Liver (tissue), 9 donors: ENCODE measurements around the gene RBP4. TPM values are rescaled to one million over a fixed set of nuclear protein-coding genes. Genes with fewer than 3 reads are reported as not detected.
"Not testable (repeated sequence)": the region's sequence is repeated elsewhere in the genome, so short reads cannot be mapped to it uniquely, and the experiment has no call there.

Experiments
- DNase-seq: peaks from one replicate; pipeline ENCODE4 v3.0.0-alpha.2; 2017; ENCODE audit warnings: low spot score
- H3K27ac ChIP-seq, 2 donors: one replicate each; pipeline ENCODE4 v1.7.0; 2013; ENCODE audit warnings: inconsistent platforms in 2 of 2, low read length in 2 of 2, control low read depth in 1 of 2, low read depth in 1 of 2, mild to moderate bottlenecking in 1 of 2
- H3K27me3 ChIP-seq, 4 donors: one replicate each; pipeline versions ENCODE4 v1.6.1 to v1.7.0; 2013; ENCODE audit warnings: low read length in 3 of 4, inconsistent platforms in 1 of 4, mild to moderate bottlenecking in 1 of 4, moderate library complexity in 1 of 4; ENCODE audit not compliant: control insufficient read depth in 4 of 4, insufficient read depth in 4 of 4
- H3K36me3 ChIP-seq, 4 donors: one replicate each; pipeline versions ENCODE4 v1.6.1 to v1.7.0; 2013; ENCODE audit warnings: low read length in 3 of 4, mild to moderate bottlenecking in 3 of 4, low read depth in 1 of 4, moderate library complexity in 1 of 4; ENCODE audit not compliant: control insufficient read depth in 4 of 4, insufficient read depth in 3 of 4
- H3K4me1 ChIP-seq, 4 donors: one replicate each; pipeline versions ENCODE4 v1.6.1 to v1.7.0; 2013; ENCODE audit warnings: low read length in 3 of 4, mild to moderate bottlenecking in 3 of 4, moderate library complexity in 1 of 4; ENCODE audit not compliant: control insufficient read depth in 4 of 4, insufficient read depth in 4 of 4
- H3K4me3 ChIP-seq, 3 donors: one replicate each; pipeline versions ENCODE4 v1.6.1 to v1.7.0; 2013; ENCODE audit warnings: low read length in 3 of 3, control low read depth in 1 of 3, low read depth in 1 of 3, mild to moderate bottlenecking in 1 of 3
- H3K9ac ChIP-seq, 2 donors: one replicate each; pipeline ENCODE4 v1.7.0; 2013; ENCODE audit warnings: low read length in 2 of 2, mild to moderate bottlenecking in 2 of 2, moderate library complexity in 2 of 2, control low read depth in 1 of 2, low read depth in 1 of 2
- H3K9me3 ChIP-seq, 4 donors: one replicate each; pipeline versions ENCODE4 v1.6.1 to v1.7.0; 2013; ENCODE audit warnings: low read length in 3 of 4; ENCODE audit not compliant: control insufficient read depth in 4 of 4
- GABPA ChIP-seq, 2 donors: IDR thresholded peaks in 1 of 2; conservative IDR thresholded peaks in 1 of 2; 2 replicates each; pipeline ENCODE4 v1.6.1; 2016; ENCODE audit warnings: antibody characterized with exemption in 2 of 2, mild to moderate bottlenecking in 1 of 2, moderate library complexity in 1 of 2
- HNF4G ChIP-seq: IDR thresholded peaks from 2 replicates; pipeline ENCODE4 v1.6.1; 2016; ENCODE audit warnings: antibody characterized with exemption
- JUND ChIP-seq, 2 donors: IDR thresholded peaks; 2 replicates each; pipeline ENCODE4 v1.6.1; 2016; ENCODE audit warnings: antibody characterized with exemption in 2 of 2
- MAX ChIP-seq: IDR thresholded peaks from 2 replicates; pipeline ENCODE4 v1.6.1; 2016; ENCODE audit warnings: antibody characterized with exemption
- NR2F2 ChIP-seq: IDR thresholded peaks from 2 replicates; pipeline ENCODE4 v1.6.1; 2016; ENCODE audit warnings: antibody characterized with exemption
- REST ChIP-seq: IDR thresholded peaks from 2 replicates; pipeline ENCODE4 v1.6.1; 2016; ENCODE audit warnings: antibody characterized with exemption, mild to moderate bottlenecking
- RXRA ChIP-seq, 2 donors: IDR thresholded peaks; 2 replicates each; pipeline ENCODE4 v1.6.1; 2017 to 2018; ENCODE audit warnings: antibody characterized with exemption in 2 of 2, mild to moderate bottlenecking in 1 of 2
- TAF1 ChIP-seq: conservative IDR thresholded peaks from 2 replicates; pipeline ENCODE4 v1.6.1; 2016; ENCODE audit warnings: antibody characterized with exemption, mild to moderate bottlenecking
- YY1 ChIP-seq: IDR thresholded peaks from 2 replicates; pipeline ENCODE4 v1.6.1; 2016; ENCODE audit warnings: antibody characterized with exemption, mild to moderate bottlenecking
- WGBS: extraction: QIAGEN DNeasy Blood & Tissue Kit; methylation state at CpG from one replicate; pipeline ENCODE4 v1.1.7; 2013; 5-methylcytosine and 5-hydroxymethylcytosine counted together
- polyA plus RNA-seq, 2 donors: library from polyadenylated mRNA; stranded (reverse) in 1 of 2; unstranded in 1 of 2; fragments of 200-250 nt in 1 of 2; fragments of >200 nt in 1 of 2; fragmentation: Nextera tagmentation in 1 of 2; extraction: Ambion mirVana in 1 of 2; gene quantifications; one replicate each; pipeline versions ENCODE4 v1.2.1 to v1.2.3, GENCODE V29; 2013 to 2015
- total RNA-seq, 2 donors: library from RNA; depleted of rRNA; stranded (reverse); fragments of >200 nt; gene quantifications; one replicate each; pipeline ENCODE4 v1.2.3, GENCODE V29; 2014
- donor health status: healthy.
- donor health status: healthy.
- donor health status: healthy.
- donor health status: healthy.
- donor health status: healthy.

RBP4 gene
- total and polyA plus RNA-seq, 4 donors: 1,174 to 10,329 (median 3,953) TPM

DNA sequence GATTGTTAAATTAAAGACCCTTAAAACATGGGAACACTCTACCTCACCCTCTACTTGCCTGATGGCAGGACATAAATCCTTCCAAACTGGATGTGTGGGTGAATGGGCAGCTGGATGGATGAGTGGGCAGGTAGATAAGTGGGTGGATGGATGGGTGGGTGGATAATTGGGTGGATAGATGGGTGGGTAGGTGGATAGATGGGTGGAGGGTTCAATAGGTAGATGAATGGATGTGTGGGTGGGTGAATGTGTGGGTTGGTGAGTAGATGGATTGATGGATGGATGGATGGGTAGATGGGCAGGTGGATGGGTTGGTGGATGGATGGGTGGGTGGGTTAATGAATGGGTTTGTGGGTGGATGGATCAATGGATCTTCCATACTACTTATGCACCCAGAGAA lies 53.5 kb downstream of the RBP4 start (continued):
- TF ChIP-seq REST (no peak), YY1 (no peak), TAF1 (no peak), HNF4G (no peak), MAX (no peak), JUND (IDR thresholded peaks at IDR 0.05) (no peak), GABPA (IDR thresholded peaks at IDR 0.05 in 1 of 2, conservative IDR thresholded peaks at IDR 0.05 in 1 of 2) (no peak)

- H3K9me3 ChIP-seq, H3K9ac ChIP-seq, H3K4me1 ChIP-seq, H3K36me3 ChIP-seq, H3K27me3 ChIP-seq, H3K4me3 ChIP-seq, DNase-seq, H3K27ac ChIP-seq: not testable (repeated sequence)
- WGBS: 90% methylated on average over 8 of the region's 8 CpGs
These were observed 54.0 kb downstream of the RBP4 start for GRCh38 chr10:93546995-93547394.

- H3K4me1 ChIP-seq: peaks cover 3 to 6% (median 6%) of the 10 kb centered on the region in 4 donors
- H3K9me3 ChIP-seq: no peaks in the 10 kb centered on the region
- H3K27me3 ChIP-seq: no peaks in the 10 kb centered on the region
- DNase-seq: no peak
- H3K4me3 ChIP-seq: peak overlapping the region in 2 of 3 donors; percentile 3 to 6
- 12% methylated on average over 10 of the region's 10 CpGs for WGBS
- no peak overlapping the region for H3K27ac ChIP-seq
- no peak for TF ChIP-seq NR2F2
- peak; percentile 72 to 79 for TF ChIP-seq RXRA (IDR thresholded peaks at IDR 0.05)
- no peaks in the 10 kb centered on the region for H3K36me3 ChIP-seq
- H3K9ac ChIP-seq: peak overlapping the region in 1 of 2 donors; percentile 31
These were observed 58.7 kb downstream of the RBP4 start for GRCh38 chr10:93542358-93542791.

Other genes with a start within 250 kb of the RBP4 start
- 1 to 10 TPM; 4.0 to 5.7 TPM for gene MYOF, start 118.9 kb downstream of the RBP4 start, total RNA-seq
- 1 to 10 TPM in 1 of 2 donors, under 1 TPM in 1; 0.89 to 2.5 TPM for gene MYOF, start 118.9 kb downstream of the RBP4 start, polyA plus RNA-seq
- gene CEP55, start 104.6 kb downstream of the RBP4 start, total RNA-seq: 1 to 10 TPM in 1 of 2 donors, under 1 TPM in 1; under 0.01 to 4.1 TPM
- under 1 TPM; 0.10 to 0.82 TPM for gene CEP55, start 104.6 kb downstream of the RBP4 start, polyA plus RNA-seq
- gene FFAR4, start 34.6 kb downstream of the RBP4 start, total RNA-seq: under 1 TPM; 0.14 to 0.17 TPM
- gene FFAR4, start 34.6 kb downstream of the RBP4 start, polyA plus RNA-seq: under 1 TPM; 0.21 to 0.28 TPM
- gene PDE6C, start 11.3 kb upstream of the RBP4 start, total RNA-seq: not detected
- not detected for gene PDE6C, start 11.3 kb upstream of the RBP4 start, polyA plus RNA-seq
- gene FRA10AC1, start 101.4 kb upstream of the RBP4 start, total RNA-seq: 1 to 10 TPM; 4.8 to 6.9 TPM
- gene FRA10AC1, start 101.4 kb upstream of the RBP4 start, polyA plus RNA-seq: 10 to 100 TPM in 1 of 2 donors, 1 to 10 TPM in 1; 2.5 to 19.2 TPM
- 1 to 10 TPM in 1 of 2 donors, not detected in 1; 1.2 TPM for gene LGI1, start 156.7 kb upstream of the RBP4 start, total RNA-seq
- 1 to 10 TPM in 1 of 2 donors, under 1 TPM in 1; 0.28 to 1.1 TPM for gene LGI1, start 156.7 kb upstream of the RBP4 start, polyA plus RNA-seq